Glutamatergic neuron (in vitro differentiated cells): ENCODE measurements around the gene SEMA6B. TPM values are rescaled to one million over a fixed set of nuclear protein-coding genes. Genes with fewer than 3 reads are reported as not detected.
A peak's percentile ranks its signal among the peaks of the same experiment; 100 is the strongest.

ENCODE experiments used
- DNase-seq: peaks from one replicate; pipeline ENCODE4 v3.0.0; 2022
- H3K27ac Mint-ChIP-seq: one replicate; pipeline ENCODE4 v1.8.0; 2020; ENCODE audit warnings: mild to moderate bottlenecking, mixed read lengths, inconsistent platforms; ENCODE audit not compliant: unreplicated experiment
- H3K27me3 Mint-ChIP-seq: one replicate; pipeline ENCODE4 v1.8.0; 2020; ENCODE audit warnings: mild to moderate bottlenecking, moderate library complexity, mixed read lengths, inconsistent platforms; ENCODE audit not compliant: unreplicated experiment
- H3K36me3 Mint-ChIP-seq: one replicate; pipeline ENCODE4 v1.8.0; 2020; ENCODE audit warnings: mild to moderate bottlenecking, mixed read lengths, inconsistent platforms; ENCODE audit not compliant: unreplicated experiment
- H3K4me1 Mint-ChIP-seq: one replicate; pipeline ENCODE4 v1.8.0; 2020; ENCODE audit warnings: mild to moderate bottlenecking, low read depth, mixed read lengths, inconsistent platforms; ENCODE audit not compliant: unreplicated experiment
- H3K4me3 Mint-ChIP-seq: one replicate; pipeline ENCODE4 v1.8.0; 2020; ENCODE audit warnings: mild to moderate bottlenecking, mixed read lengths, inconsistent platforms; ENCODE audit not compliant: unreplicated experiment
- H3K9me3 Mint-ChIP-seq: one replicate; pipeline ENCODE4 v1.8.0; 2020; ENCODE audit warnings: mild to moderate bottlenecking, moderate library complexity, mixed read lengths, inconsistent platforms; ENCODE audit not compliant: unreplicated experiment
- total RNA-seq: library from RNA; stranded (reverse); fragmentation: NEBNext Ultra II Directional; extraction: Animal tissue kit (Norgen Biotek cat#: 25700); gene quantifications from one replicate; pipeline ENCODE4 v1.2.1, GENCODE V29; 2021; ENCODE audit not compliant: unreplicated experiment
- TF ChIP-seq, protein P1 (sequence below): fragments of 200-600 bp; sonication (generic); IDR thresholded peaks from one replicate; pipeline ENCODE4 v1.5.0; 2021; ENCODE audit not compliant: partially characterized antibody, unreplicated experiment

SEMA6B gene
- total RNA-seq, 1 donor from 2014 or later: 234 TPM

DNA sequence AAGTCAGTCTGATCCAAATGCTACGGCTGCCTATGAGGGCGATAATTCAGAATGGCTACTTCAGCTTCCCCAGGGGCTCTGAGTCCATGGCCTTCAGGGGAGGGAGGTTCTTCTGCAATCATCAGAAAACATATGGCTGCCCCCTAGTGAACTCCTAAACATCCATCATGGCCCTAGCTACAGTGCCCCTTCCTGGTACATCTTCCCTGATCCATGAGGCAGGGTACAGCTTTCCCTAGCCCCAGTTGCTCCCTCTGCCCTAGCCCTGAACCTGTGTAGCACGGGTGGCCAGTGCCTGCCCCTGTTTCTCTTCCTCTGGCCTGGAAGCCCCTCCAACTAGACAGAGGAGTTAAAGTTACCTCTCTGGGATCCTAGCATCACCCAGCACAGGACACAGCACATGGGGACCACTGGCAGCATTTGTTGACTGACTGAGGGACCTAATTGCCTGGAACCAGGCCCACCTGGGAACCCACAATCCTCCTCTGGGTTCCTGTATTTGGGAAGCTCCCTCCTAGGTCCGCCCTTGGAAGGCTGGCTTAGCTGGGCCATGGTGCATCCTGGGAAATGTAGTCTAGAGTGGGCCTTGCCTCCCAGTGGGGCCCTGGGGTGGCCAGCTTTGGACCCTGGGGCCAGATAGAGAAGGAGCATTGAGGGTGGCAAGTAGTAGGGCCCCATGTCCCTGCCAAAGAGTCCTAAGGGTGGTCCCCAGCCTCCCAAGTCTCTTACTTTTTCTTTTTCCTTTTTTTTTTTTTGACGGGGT is 17.7 kb upstream of the SEMA6B start:
- H3K36me3 Mint-ChIP-seq: no peaks in the 10 kb centered on the region
- peaks cover 8% of the 10 kb centered on the region for H3K9me3 Mint-ChIP-seq
- no peak overlapping the region for H3K27ac Mint-ChIP-seq
- peaks cover 3% of the 10 kb centered on the region for H3K4me1 Mint-ChIP-seq
- H3K4me3 Mint-ChIP-seq: no peak overlapping the region
- peaks cover 9% of the 10 kb centered on the region for H3K27me3 Mint-ChIP-seq
- no peak for DNase-seq
- TF ChIP-seq, protein P1, sequence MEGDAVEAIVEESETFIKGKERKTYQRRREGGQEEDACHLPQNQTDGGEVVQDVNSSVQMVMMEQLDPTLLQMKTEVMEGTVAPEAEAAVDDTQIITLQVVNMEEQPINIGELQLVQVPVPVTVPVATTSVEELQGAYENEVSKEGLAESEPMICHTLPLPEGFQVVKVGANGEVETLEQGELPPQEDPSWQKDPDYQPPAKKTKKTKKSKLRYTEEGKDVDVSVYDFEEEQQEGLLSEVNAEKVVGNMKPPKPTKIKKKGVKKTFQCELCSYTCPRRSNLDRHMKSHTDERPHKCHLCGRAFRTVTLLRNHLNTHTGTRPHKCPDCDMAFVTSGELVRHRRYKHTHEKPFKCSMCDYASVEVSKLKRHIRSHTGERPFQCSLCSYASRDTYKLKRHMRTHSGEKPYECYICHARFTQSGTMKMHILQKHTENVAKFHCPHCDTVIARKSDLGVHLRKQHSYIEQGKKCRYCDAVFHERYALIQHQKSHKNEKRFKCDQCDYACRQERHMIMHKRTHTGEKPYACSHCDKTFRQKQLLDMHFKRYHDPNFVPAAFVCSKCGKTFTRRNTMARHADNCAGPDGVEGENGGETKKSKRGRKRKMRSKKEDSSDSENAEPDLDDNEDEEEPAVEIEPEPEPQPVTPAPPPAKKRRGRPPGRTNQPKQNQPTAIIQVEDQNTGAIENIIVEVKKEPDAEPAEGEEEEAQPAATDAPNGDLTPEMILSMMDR: no peak

DNA sequence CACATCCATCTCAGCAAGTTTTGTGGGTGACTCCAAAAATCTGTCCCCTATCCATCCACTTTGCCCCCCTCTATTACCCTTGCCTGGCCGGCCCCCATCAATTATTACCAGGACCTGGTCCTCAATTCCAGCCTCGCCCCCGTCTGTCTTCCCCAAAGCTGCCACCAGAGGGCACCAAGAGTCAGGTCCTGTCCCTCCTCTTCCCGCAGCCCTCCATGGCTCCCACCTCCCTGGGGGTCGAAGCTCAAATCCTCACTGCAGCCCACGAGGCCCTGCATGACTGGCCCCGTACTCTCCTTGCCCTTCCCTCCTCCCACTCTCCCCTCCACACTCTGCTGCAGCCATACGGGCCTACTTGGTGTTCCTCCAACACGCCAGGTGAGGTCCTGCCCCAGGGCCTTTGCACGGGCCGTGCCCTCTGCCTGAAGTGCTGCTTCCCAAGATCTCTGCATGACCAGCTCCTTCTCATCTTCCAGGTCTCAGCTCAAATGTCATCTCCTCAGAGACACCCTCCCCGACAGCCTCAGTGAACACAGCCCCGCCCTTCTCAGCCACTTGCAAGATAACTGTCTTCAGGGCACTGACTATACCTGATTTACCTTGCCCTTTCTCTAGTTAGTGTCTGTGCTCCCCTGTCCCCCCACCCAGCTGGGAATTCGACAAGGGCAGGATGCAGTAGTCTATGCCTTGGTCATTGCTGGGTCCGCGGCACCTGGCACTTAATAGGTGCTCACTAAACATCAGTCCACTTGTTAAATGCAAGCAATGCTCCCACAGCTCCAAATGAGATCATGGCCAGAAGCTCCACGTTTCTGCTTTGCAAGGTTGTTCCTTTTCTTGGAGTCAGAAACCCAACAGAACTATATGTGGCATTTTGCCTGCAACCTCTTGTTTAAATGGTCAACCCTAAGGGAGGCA is 16.8 kb upstream of the SEMA6B start:
- TF ChIP-seq, protein P1: peak; percentile 77
- Mint-ChIP-seq H3K9me3 (peaks cover 6% of the 10 kb centered on the region), H3K4me1 (peaks cover 3% of the 10 kb centered on the region), H3K4me3 (peak overlapping the region; percentile 69), H3K27me3 (peaks cover 6% of the 10 kb centered on the region), H3K36me3 (no peaks in the 10 kb centered on the region), H3K27ac (peak overlapping the region; percentile 43)
- DNase-seq: peak; percentile 90

DNA sequence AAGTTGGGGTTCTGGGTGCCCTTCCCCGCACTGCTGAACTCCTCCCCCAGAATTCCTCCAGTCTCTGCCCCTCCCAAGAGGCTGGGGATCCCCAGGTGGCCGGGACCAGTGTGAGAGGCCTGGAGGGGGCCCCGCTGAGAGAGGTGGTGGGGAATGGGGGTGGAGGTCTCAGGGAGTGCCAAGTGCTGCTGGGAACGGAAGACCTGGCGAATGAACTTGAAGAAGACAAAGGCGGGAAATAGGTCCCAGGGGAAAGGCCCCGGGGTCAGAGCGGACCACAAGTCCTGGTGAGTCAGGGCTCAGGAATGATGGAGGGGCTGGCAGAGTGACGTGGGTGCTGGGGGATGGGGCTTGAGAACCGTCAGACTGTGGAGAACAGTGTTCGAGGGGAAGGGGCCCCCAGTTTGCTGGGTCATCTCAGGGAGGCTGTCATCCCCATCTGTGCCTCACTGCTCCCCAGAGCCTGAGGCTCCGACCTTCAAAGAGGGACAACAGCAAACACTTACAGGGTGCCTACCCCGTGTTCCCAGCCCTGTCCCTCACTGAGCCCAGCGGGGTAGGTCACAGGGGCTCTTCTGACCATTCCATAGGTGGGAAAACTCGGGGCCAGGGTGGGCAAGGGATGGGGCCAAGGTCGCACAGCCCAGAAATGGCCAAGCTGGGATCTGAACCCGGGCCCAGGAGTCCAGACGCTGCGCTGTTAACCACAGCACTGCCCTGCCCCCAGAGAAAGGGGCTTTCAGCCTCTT is 16.0 kb upstream of the SEMA6B start:
- peak; percentile 68 for DNase-seq
- H3K4me1 Mint-ChIP-seq: peaks cover 6% of the 10 kb centered on the region
- TF ChIP-seq, protein P1: no peak
- peak overlapping the region; percentile 59 for H3K27ac Mint-ChIP-seq
- H3K4me3 Mint-ChIP-seq: peak overlapping the region; percentile 69
- H3K36me3 Mint-ChIP-seq: peaks cover 4% of the 10 kb centered on the region
- peaks cover 9% of the 10 kb centered on the region for H3K9me3 Mint-ChIP-seq
- peaks cover 10% of the 10 kb centered on the region for H3K27me3 Mint-ChIP-seq

DNA sequence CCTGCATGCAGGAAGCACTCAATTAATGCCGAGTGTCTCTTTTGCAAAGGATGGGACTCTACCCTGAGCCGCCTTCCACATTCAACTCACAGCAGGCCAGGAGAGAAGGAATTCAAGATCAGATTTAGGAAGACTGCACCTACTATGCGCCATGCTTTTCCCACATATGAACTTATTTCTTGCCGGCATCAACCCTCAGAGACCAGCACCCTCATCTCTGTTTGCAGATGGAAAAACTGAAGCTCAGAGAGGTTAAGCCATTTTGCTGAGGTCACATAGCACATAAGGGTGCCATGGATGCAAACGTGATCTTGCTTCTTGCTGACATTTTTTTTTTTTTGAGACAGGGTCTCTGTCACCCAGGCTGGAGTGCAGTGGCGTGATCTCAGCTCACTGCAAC is 14.2 kb upstream of the SEMA6B start:
- Mint-ChIP-seq H3K27me3 (peaks cover 9% of the 10 kb centered on the region), H3K27ac (no peak overlapping the region), H3K9me3 (peaks cover 10% of the 10 kb centered on the region), H3K36me3 (peaks cover 6% of the 10 kb centered on the region), H3K4me1 (peaks cover 11% of the 10 kb centered on the region), H3K4me3 (no peak overlapping the region)
- no peak for DNase-seq
- TF ChIP-seq, protein P1: no peak
